K562 (cell line): ENCODE data around the gene PPM1E. TPM values are rescaled to one million over a fixed set of nuclear protein-coding genes. Genes with fewer than 3 reads are reported as not detected.

Source experiments
- ATAC-seq: fragments of 200-7000 bp; cut with Tn5 transposase; 3 replicates; pipeline ENCODE4 v1.9.1; 2020; ENCODE audit warnings: moderate library complexity
- BruUV-seq: library from RNA; stranded (reverse); fragments of 400-500 nt; replicated peaks from 2 replicates; lab custom pipeline; 2021; lab: Mats Ljungman, UMichigan
- CTCF ChIA-PET: fragments of 300-600 bp; formaldehyde crosslinking; extraction: SDS; loops from one replicate; lab custom pipeline; 2021; ENCODE audit warnings: low intra/inter-chr PET ratio; lab: Yijun Ruan, JAX
- POLR2A ChIA-PET: fragments of 300-600, 350-650 bp; sonication (Branson Sonifier 250); formaldehyde crosslinking; extraction: SDS; loops from one replicate; lab custom pipeline; 2021; ENCODE audit warnings: antibody characterized with exemption, inconsistent platforms; lab: Yijun Ruan, JAX
- DNase-seq, 4 experiments: peaks; one replicate each; pipeline versions ENCODE4 v3.0.0 to v3.0.0-alpha.2; 2011 to 2018; ENCODE audit warnings: low spot score in 3 of 4, mixed read lengths in 3 of 4; ENCODE audit errors: extremely low read depth in 1 of 4
- FAIRE-seq: peaks from 2 replicates; lab custom pipeline; 2011; peaks lifted over from hg19 to GRCh38; lab: Jason Lieb, UNC
- H2AFZ ChIP-seq: 2 replicates; pipeline ENCODE4 v1.6.0; 2011; ENCODE audit warnings: low read depth, low read length, control low read depth, inconsistent platforms
- H3K27ac ChIP-seq: fragments of 200-600 bp; 3 replicates; pipeline ENCODE4 v1.8.0; 2011; ENCODE audit warnings: low read depth, mild to moderate bottlenecking, control low read depth, inconsistent platforms, low read length, moderate library complexity, mixed read lengths; ENCODE audit errors: extremely low read depth
- H3K27me3 ChIP-seq, 2 experiments: fragments of 300-600 bp in 1 of 2; 2 replicates in 1 of 2; 3 replicates in 1 of 2; pipeline versions ENCODE4 v1.6.0 to v1.8.0; 2011; ENCODE audit warnings: inconsistent platforms in 2 of 2, low read length in 2 of 2, mild to moderate bottlenecking in 1 of 2, mixed read lengths in 1 of 2, moderate library complexity in 1 of 2; ENCODE audit not compliant: control insufficient read depth in 2 of 2, insufficient read depth in 2 of 2
- H3K36me3 ChIP-seq: fragments of 300-600 bp; 3 replicates; pipeline ENCODE4 v1.8.0; 2011; ENCODE audit warnings: mild to moderate bottlenecking, low read length, inconsistent platforms; ENCODE audit not compliant: control insufficient read depth, insufficient read depth
- H3K4me1 ChIP-seq, 2 experiments: fragments of 200-600 bp in 1 of 2; replicated peaks in 1 of 2; 2 replicates in 1 of 2; 3 replicates in 1 of 2; pipeline versions ENCODE4 v1.5.1 to v1.8.0; 2011; ENCODE audit warnings: inconsistent platforms in 2 of 2, low read length in 2 of 2, mild to moderate bottlenecking in 1 of 2, mixed read lengths in 1 of 2, moderate library complexity in 1 of 2; ENCODE audit not compliant: control insufficient read depth in 2 of 2, insufficient read depth in 2 of 2
- H3K4me2 ChIP-seq: 2 replicates; pipeline ENCODE4 v1.6.1; 2011; ENCODE audit warnings: low read length, control low read depth, inconsistent platforms, mixed read lengths; ENCODE audit not compliant: insufficient read depth
- H3K4me3 ChIP-seq: fragments of 200-600 bp; sonication (generic), shearing (Covaris generic); 2 replicates; pipeline ENCODE4 v1.5.1; 2016; ENCODE audit warnings: control low read depth, inconsistent platforms
- H3K79me2 ChIP-seq: fragments of 200-600 bp; 3 replicates; pipeline ENCODE4 v1.8.0; 2011; ENCODE audit warnings: low read length, inconsistent platforms; ENCODE audit not compliant: control insufficient read depth, insufficient read depth
- H3K9ac ChIP-seq, 2 experiments: 2 replicates each; pipeline versions ENCODE4 v1.6.0 to v1.6.1; 2011; ENCODE audit warnings: low read depth in 2 of 2, low read length in 2 of 2, control low read depth in 1 of 2, inconsistent platforms in 1 of 2, mild to moderate bottlenecking in 1 of 2, mixed read lengths in 1 of 2; ENCODE audit not compliant: insufficient read depth in 1 of 2
- H3K9me1 ChIP-seq: one replicate; pipeline ENCODE4 v1.6.0; 2011; ENCODE audit warnings: inconsistent platforms, mild to moderate bottlenecking, low read length, moderate library complexity; ENCODE audit not compliant: control insufficient read depth, insufficient read depth
- H3K9me3 ChIP-seq: replicated peaks from 2 replicates; pipeline ENCODE4 v1.5.1; 2011; ENCODE audit warnings: low read depth, low read length, inconsistent platforms; ENCODE audit not compliant: control insufficient read depth, insufficient read depth
- H4K20me1 ChIP-seq: replicated peaks from 2 replicates; pipeline ENCODE4 v1.6.1; 2011; ENCODE audit warnings: low read length, inconsistent platforms, mixed read lengths; ENCODE audit not compliant: control insufficient read depth, insufficient read depth
- ESRRA ChIP-seq: fragments of 450-650 bp; IDR thresholded peaks from 2 replicates; pipeline ENCODE4 v1.6.1; 2014; ENCODE audit warnings: low read depth, mild to moderate bottlenecking, moderate library complexity, borderline replicate concordance
- EZH2 ChIP-seq: IDR thresholded peaks from 2 replicates; pipeline ENCODE4 v1.6.1; 2012; ENCODE audit warnings: low read depth, mild to moderate bottlenecking, inconsistent platforms, low read length, borderline replicate concordance
- MCM2 ChIP-seq: fragments of 450-650 bp; IDR thresholded peaks from 2 replicates; pipeline ENCODE4 v1.6.1; 2017; ENCODE audit warnings: low read depth, mild to moderate bottlenecking
- PHF8 ChIP-seq: fragments of 200-600 bp; sonication (generic); IDR thresholded peaks from 2 replicates; pipeline ENCODE4 v1.6.1; 2012; ENCODE audit warnings: mixed run types, mild to moderate bottlenecking, inconsistent platforms, low read length, moderate library complexity, borderline replicate concordance
- POU5F1 ChIP-seq: fragments of 150-350 bp; IDR thresholded peaks from 2 replicates; pipeline ENCODE4 v1.6.1; 2014; ENCODE audit warnings: borderline replicate concordance, low read length, low read depth, mild to moderate bottlenecking; ENCODE audit not compliant: partially characterized antibody
- SPI1 ChIP-seq: IDR thresholded peaks from 2 replicates; pipeline ENCODE4 v1.6.1; 2011; ENCODE audit warnings: low read depth, low read length, control low read depth, borderline replicate concordance
- ZNF316 ChIP-seq: fragments of 450-650 bp; IDR thresholded peaks from 2 replicates; pipeline ENCODE4 v1.6.1; 2016
- ZSCAN32 ChIP-seq: fragments of 450-650 bp; formaldehyde crosslinking; IDR thresholded peaks from 2 replicates; pipeline ENCODE4 v1.4.0; 2020; ENCODE audit warnings: mild to moderate bottlenecking, moderate library complexity
- in situ Hi-C: fragments of 300-500 bp; cut with MboI; formaldehyde crosslinking; loops from 4 replicates; pipeline ENCODE4 v1.15.0; 2018; ENCODE audit warnings: inconsistent platforms, mixed read lengths
- intact Hi-C: fragments of 100-400 bp; cut with micrococcal nuclease; formaldehyde crosslinking; loops from 2 replicates; pipeline ENCODE4 v1.14.2; 2022
- polyA plus RNA-seq, 8 experiments: library from polyadenylated mRNA; depleted of rRNA in 4 of 8; stranded (reverse) in 5 of 8; unstranded in 3 of 8; fragments of >200 nt; fragmentation: Nextera tagmentation in 2 of 8; fragmentation: Illumina TruSeq in 1 of 8; extraction: Ambion mirVana in 2 of 8; extraction: Trizol in 1 of 8; gene quantifications; 2 replicates each; pipeline versions ENCODE4 v1.2.1 to v1.2.3, GENCODE V29; 2011 to 2014; ENCODE audit warnings: inconsistent platforms in 1 of 8, missing spikeins in 1 of 8
- total RNA-seq, 7 experiments: library from RNA; depleted of rRNA in 6 of 7; stranded (reverse); fragments of >200 nt in 6 of 7; fragmentation: Illumina TruSeq in 2 of 7; extraction: Trizol in 2 of 7; gene quantifications; 2 replicates each; pipeline versions ENCODE4 v1.2.1 to v1.2.3, GENCODE V29; 2011 to 2021; ENCODE audit warnings: low replicate concordance in 1 of 7
- TF ChIP-seq, protein P1 (sequence below): fragments of 450-650 bp; conservative IDR thresholded peaks from 2 replicates; pipeline ENCODE4 v1.6.1; 2016; ENCODE audit warnings: missing genetic modification characterization, low read depth, mild to moderate bottlenecking, missing compliant biosample characterization, moderate library complexity
- TF ChIP-seq, protein P2 (sequence below): fragments of 250-450 bp; sonication (Bioruptor Pico); IDR thresholded peaks from 2 replicates; pipeline ENCODE4 v1.9.0; 2021; ENCODE audit warnings: mild to moderate bottlenecking, inconsistent platforms

The PPM1E gene
- total and polyA plus RNA-seq, 9 of the 15 experiments (the other 6 are each of a cell fraction or from before 2014, with no cell fraction given), result 1.0 to 5.7 (median 4.7) TPM

DNA sequence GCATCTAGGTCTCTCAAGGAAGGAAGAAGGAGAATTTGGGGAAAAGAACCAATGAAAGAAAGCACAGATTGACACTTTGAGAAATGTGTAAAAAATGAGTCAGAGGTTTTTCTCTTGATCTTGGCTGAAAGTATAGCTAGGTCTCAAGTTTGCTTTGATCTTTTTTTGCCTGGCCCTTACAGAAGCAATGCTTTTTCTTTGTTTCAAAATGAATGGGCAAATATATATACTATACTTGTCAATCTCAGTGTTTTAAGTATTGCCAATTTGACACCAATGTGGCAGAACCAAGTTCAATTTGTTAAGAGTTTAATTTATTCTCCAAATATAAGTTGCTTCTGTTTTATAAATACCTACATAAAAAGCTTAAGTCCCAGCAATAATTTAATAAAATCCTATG, 119.6 kb downstream of the PPM1E start:
- Histone ChIP-seq H3K36me3 (no peaks in the 10 kb centered on the region), H3K27ac (no peak overlapping the region), H2AFZ (no peak overlapping the region), H3K79me2 (no peaks in the 10 kb centered on the region), H3K4me1 (no peaks in the 10 kb centered on the region), H3K4me3 (no peak overlapping the region), H3K27me3 (no peaks in the 10 kb centered on the region), H4K20me1 (no peaks in the 10 kb centered on the region), H3K4me2 (no peak overlapping the region), H3K9me3 (no peaks in the 10 kb centered on the region), H3K9ac (no peak overlapping the region), H3K9me1 (no peaks in the 10 kb centered on the region)
- POLR2A ChIA-PET, result interaction anchor here (0.7 kb wide), 1 partner anchor 138 kb away, joined by 3 read pairs; no protein-coding TSS in a partner anchor
- in situ Hi-C loops, result no loop called here
- no peak for DNase-seq
- no peak for FAIRE-seq
- intact Hi-C loops, result loop anchor here (10.0 kb wide), 1 partner anchor 160 kb away; no protein-coding TSS in a partner anchor
- CTCF ChIA-PET, result no interaction called here
- BruUV-seq, result no TSS peak
- ATAC-seq, result no peak
- TF ChIP-seq PHF8, result no peak
- TF ChIP-seq ZSCAN32 (CRISPR knock-in tag), result no peak
- TF ChIP-seq EZH2, result no peak
- TF ChIP-seq SPI1, result no peak
- TF ChIP-seq MCM2, result no peak
- TF ChIP-seq POU5F1, result no peak
- TF ChIP-seq ESRRA, result no peak
- TF ChIP-seq, protein P1, sequence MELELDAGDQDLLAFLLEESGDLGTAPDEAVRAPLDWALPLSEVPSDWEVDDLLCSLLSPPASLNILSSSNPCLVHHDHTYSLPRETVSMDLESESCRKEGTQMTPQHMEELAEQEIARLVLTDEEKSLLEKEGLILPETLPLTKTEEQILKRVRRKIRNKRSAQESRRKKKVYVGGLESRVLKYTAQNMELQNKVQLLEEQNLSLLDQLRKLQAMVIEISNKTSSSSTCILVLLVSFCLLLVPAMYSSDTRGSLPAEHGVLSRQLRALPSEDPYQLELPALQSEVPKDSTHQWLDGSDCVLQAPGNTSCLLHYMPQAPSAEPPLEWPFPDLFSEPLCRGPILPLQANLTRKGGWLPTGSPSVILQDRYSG, result no peak
- TF ChIP-seq ZNF316, result no peak
- TF ChIP-seq, protein P2, sequence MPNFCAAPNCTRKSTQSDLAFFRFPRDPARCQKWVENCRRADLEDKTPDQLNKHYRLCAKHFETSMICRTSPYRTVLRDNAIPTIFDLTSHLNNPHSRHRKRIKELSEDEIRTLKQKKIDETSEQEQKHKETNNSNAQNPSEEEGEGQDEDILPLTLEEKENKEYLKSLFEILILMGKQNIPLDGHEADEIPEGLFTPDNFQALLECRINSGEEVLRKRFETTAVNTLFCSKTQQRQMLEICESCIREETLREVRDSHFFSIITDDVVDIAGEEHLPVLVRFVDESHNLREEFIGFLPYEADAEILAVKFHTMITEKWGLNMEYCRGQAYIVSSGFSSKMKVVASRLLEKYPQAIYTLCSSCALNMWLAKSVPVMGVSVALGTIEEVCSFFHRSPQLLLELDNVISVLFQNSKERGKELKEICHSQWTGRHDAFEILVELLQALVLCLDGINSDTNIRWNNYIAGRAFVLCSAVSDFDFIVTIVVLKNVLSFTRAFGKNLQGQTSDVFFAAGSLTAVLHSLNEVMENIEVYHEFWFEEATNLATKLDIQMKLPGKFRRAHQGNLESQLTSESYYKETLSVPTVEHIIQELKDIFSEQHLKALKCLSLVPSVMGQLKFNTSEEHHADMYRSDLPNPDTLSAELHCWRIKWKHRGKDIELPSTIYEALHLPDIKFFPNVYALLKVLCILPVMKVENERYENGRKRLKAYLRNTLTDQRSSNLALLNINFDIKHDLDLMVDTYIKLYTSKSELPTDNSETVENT (CRISPR knock-in tag), result no peak
- TF ChIP-seq, all 486 proteins: peak for 0
